ENCODE data around the gene LAMTOR5. TPM values are rescaled to one million over a fixed set of nuclear protein-coding genes. Genes with fewer than 3 reads are reported as not detected.
A peak's percentile ranks its signal among the peaks of the same experiment; 100 is the strongest.

Gene LAMTOR5
- total and polyA plus RNA-seq, 7 experiments from 2014 or later: 63.3 to 238 (median 87.5) TPM

GRCh38 chr1:110385369-110385768 is 22.1 kb downstream of the LAMTOR5 start:
- Mint-ChIP-seq H3K4me1 (peaks cover 0 to 30% (median 24%) of the 10 kb centered on the region in 7 donors), H3K4me3 (no peak overlapping the region), H3K27ac (peak overlapping the region in 2 of 9 donors; percentile 42 to 83), H3K36me3 (peaks cover 0 to 12% (median 0%) of the 10 kb centered on the region in 5 donors), H3K9me3 (no peaks in the 10 kb centered on the region), H3K27me3 (no peaks in the 10 kb centered on the region)
- ChIA-PET POLR2A (no interaction called here), CTCF (no interaction called here)
- Histone ChIP-seq H3K4me3 (ENCODE audit: low read length) (no peak overlapping the region), H3K27ac (ENCODE audit: low read depth, low read length) (no peak overlapping the region), H3K27me3 (ENCODE audit: control insufficient read depth in 2 of 2, insufficient read depth in 2 of 2, low read length in 2 of 2) (no peaks in the 10 kb centered on the region), H3K9me3 (ENCODE audit: control insufficient read depth in 2 of 3, low read length in 3 of 3) (no peaks in the 10 kb centered on the region), H3K4me1 (ENCODE audit: control insufficient read depth in 2 of 2, insufficient read depth in 2 of 2, low read length in 2 of 2) (peaks cover 0 to 7% of the 10 kb centered on the region in 2 donors), H3K36me3 (ENCODE audit: control insufficient read depth in 2 of 3, insufficient read depth in 3 of 3, low read length in 3 of 3) (no peaks in the 10 kb centered on the region)
- intact Hi-C loops (cut with micrococcal nuclease): no loop called here
- no peak for ATAC-seq
- no peak for DNase-seq

DNA sequence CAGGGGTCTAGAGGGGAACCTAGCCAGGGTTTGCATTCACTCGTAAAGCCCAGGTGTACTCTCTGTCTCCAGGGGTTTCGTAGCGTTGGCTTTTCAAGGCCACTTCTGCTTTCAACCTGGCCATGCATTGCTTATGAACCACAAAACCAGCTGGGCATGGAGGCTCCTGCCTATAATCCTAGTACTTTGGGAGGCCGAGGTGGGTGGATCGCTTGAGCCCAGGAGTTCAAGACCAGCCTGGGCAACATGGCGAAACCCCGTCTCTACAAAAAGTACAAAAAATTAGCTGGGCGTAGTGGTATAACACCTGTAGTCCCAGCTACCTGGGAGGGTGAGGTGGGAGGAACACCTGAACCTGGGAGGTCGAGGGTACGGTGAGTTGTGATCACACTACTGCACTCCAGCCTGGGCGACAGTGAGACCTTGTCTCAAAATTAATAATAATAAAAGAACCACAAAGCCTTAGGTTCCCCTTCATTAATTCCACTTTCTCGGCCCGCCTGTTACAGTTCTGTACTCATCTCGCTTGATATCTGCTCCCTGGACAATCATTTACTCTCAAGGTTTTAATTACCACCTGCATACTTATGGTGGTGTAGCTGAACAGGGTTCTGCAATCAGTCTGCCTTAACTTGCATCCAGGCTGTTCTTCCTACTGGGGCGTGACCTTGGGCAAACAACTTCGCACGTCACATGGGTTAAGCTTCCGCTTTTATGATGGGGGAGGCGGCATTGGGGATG is 22.7 kb downstream of the LAMTOR5 start:
- H3K36me3 Mint-ChIP-seq: peaks cover 0 to 14% (median 0%) of the 10 kb centered on the region in 5 donors
- CTCF ChIA-PET: no interaction called here
- peak; percentile 47 for ATAC-seq

GRCh38 chr1:110383251-110383990 is 24.1 kb downstream of the LAMTOR5 start:
- Histone ChIP-seq H3K4me1 (ENCODE audit: control insufficient read depth in 2 of 2, insufficient read depth in 2 of 2, low read length in 2 of 2) (peaks cover 0 to 7% of the 10 kb centered on the region in 2 donors), H3K4me3 (ENCODE audit: low read length) (no peak overlapping the region), H3K27ac (ENCODE audit: low read depth, low read length) (peak overlapping the region; percentile 43), H3K36me3 (ENCODE audit: control insufficient read depth in 2 of 3, insufficient read depth in 3 of 3, low read length in 3 of 3) (no peaks in the 10 kb centered on the region), H3K9me3 (ENCODE audit: control insufficient read depth in 2 of 3, low read length in 3 of 3) (no peaks in the 10 kb centered on the region), H3K27me3 (ENCODE audit: control insufficient read depth in 2 of 2, insufficient read depth in 2 of 2, low read length in 2 of 2) (no peaks in the 10 kb centered on the region)
- H3K4me1 Mint-ChIP-seq: peaks cover 0 to 30% (median 24%) of the 10 kb centered on the region in 7 donors
- DNase-seq: peak in 4 of 9 donors; percentile 1 to 19 (median 12)
- peaks cover 0 to 20% (median 5%) of the 10 kb centered on the region in 5 donors for H3K36me3 Mint-ChIP-seq
- H3K27me3 Mint-ChIP-seq: no peaks in the 10 kb centered on the region
- ChIA-PET CTCF (interaction anchor here (0.6 to 1.0 kb wide), 2 partner anchors 13 to 177 kb away, joined by 3 to 6 read pairs; no protein-coding TSS in a partner anchor), POLR2A (interaction anchor here (0.7 to 1.2 kb wide), 3 partner anchors 25 to 173 kb away, joined by 3 to 4 read pairs (median 3); partner anchors contain the start of gene RBM15)
- peak overlapping the region; percentile 76 to 94 (median 88) for H3K27ac Mint-ChIP-seq
- intact Hi-C loops (cut with micrococcal nuclease): no loop called here
- H3K9me3 Mint-ChIP-seq: no peaks in the 10 kb centered on the region
- H3K4me3 Mint-ChIP-seq: peak overlapping the region in 9 of 10 donors; percentile 43 to 85 (median 76)
- ATAC-seq: no peak

More for the DNA sequence above, 22.7 kb downstream of the LAMTOR5 start:
- H3K27me3 ChIP-seq (ENCODE audit: control insufficient read depth in 2 of 2, insufficient read depth in 2 of 2, low read length in 2 of 2): no peaks in the 10 kb centered on the region
- intact Hi-C loops (cut with micrococcal nuclease): no loop called here
- H3K4me3 ChIP-seq (ENCODE audit: low read length): no peak overlapping the region
- H3K4me1 Mint-ChIP-seq: peaks cover 0 to 30% (median 24%) of the 10 kb centered on the region in 7 donors
- no peaks in the 10 kb centered on the region for H3K9me3 Mint-ChIP-seq
- peak overlapping the region; percentile 39 to 94 (median 88) for H3K27ac Mint-ChIP-seq
- peaks cover 0 to 7% of the 10 kb centered on the region in 2 donors for H3K4me1 ChIP-seq (ENCODE audit: control insufficient read depth in 2 of 2, insufficient read depth in 2 of 2, low read length in 2 of 2)
- DNase-seq: no peak
- no peak overlapping the region for H3K27ac ChIP-seq (ENCODE audit: low read depth, low read length)
- H3K36me3 ChIP-seq (ENCODE audit: control insufficient read depth in 2 of 3, insufficient read depth in 3 of 3, low read length in 3 of 3): no peaks in the 10 kb centered on the region
- H3K27me3 Mint-ChIP-seq: no peaks in the 10 kb centered on the region
- POLR2A ChIA-PET: interaction anchor here (1.1 kb wide), 1 partner anchor 46 kb away, joined by 3 read pairs; no protein-coding TSS in a partner anchor
- no peaks in the 10 kb centered on the region for H3K9me3 ChIP-seq (ENCODE audit: control insufficient read depth in 2 of 3, low read length in 3 of 3)
- peak overlapping the region in 3 of 10 donors; percentile 70 to 85 (median 76) for H3K4me3 Mint-ChIP-seq

- H3K27ac ChIP-seq (ENCODE audit: low read depth, low read length): no peak overlapping the region
Measured at GRCh38 chr1:110380672-110381283, 26.7 kb downstream of the LAMTOR5 start.

DNA sequence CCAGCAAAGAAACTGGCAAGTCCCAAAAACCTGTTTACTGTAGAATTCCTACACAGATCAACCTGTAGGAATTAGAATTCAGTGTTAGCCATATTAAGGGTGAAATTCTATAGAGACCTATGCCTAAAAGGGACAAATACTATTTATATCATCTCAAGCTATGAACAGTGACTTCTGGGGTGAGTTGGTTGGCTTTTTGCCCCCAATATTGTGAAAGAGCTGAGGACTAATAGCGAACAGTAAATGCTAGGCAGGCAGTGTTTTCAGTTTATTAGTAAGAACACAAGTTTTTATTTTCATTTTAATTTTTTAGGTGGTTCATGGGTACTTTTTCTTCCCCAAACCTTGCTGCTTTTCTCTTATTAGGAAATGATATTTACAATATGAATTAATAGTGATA is 32.0 kb downstream of the LAMTOR5 start:
- no peaks in the 10 kb centered on the region for H3K27me3 Mint-ChIP-seq
- ChIA-PET CTCF (no interaction called here), POLR2A (interaction anchor here (0.6 kb wide), 1 partner anchor 1286 kb away, joined by 4 read pairs; no protein-coding TSS in a partner anchor)
- peaks cover 0 to 7% (median 0%) of the 10 kb centered on the region in 7 donors for H3K4me1 Mint-ChIP-seq
- peak overlapping the region in 2 of 9 donors; percentile 25 to 34 for H3K27ac Mint-ChIP-seq
- no peaks in the 10 kb centered on the region for H3K9me3 Mint-ChIP-seq
- Histone ChIP-seq H3K27me3 (ENCODE audit: control insufficient read depth in 2 of 2, insufficient read depth in 2 of 2, low read length in 2 of 2) (no peaks in the 10 kb centered on the region), H3K27ac (ENCODE audit: low read depth, low read length) (no peak overlapping the region), H3K4me1 (ENCODE audit: control insufficient read depth in 2 of 2, insufficient read depth in 2 of 2, low read length in 2 of 2) (no peaks in the 10 kb centered on the region), H3K4me3 (ENCODE audit: low read length) (no peak overlapping the region), H3K36me3 (ENCODE audit: control insufficient read depth in 2 of 3, insufficient read depth in 3 of 3, low read length in 3 of 3) (peaks cover 0 to 4% (median 0%) of the 10 kb centered on the region in 3 experiments), H3K9me3 (ENCODE audit: control insufficient read depth in 2 of 3, low read length in 3 of 3) (no peaks in the 10 kb centered on the region)
- no peak overlapping the region for H3K4me3 Mint-ChIP-seq
- ATAC-seq (no peak), DNase-seq (no peak)
- H3K36me3 Mint-ChIP-seq: peaks cover 5 to 26% (median 9%) of the 10 kb centered on the region in 5 donors
- intact Hi-C loops (cut with micrococcal nuclease): no loop called here

More at GRCh38 chr1:110380672-110381283, 26.7 kb downstream of the LAMTOR5 start:
- H3K4me1 ChIP-seq (ENCODE audit: control insufficient read depth in 2 of 2, insufficient read depth in 2 of 2, low read length in 2 of 2): peaks cover 0 to 7% of the 10 kb centered on the region in 2 donors
- POLR2A ChIA-PET: no interaction called here
- intact Hi-C loops (cut with micrococcal nuclease): no loop called here
- Mint-ChIP-seq H3K4me1 (peaks cover 0 to 28% (median 24%) of the 10 kb centered on the region in 7 donors), H3K36me3 (peaks cover 0 to 21% (median 9%) of the 10 kb centered on the region in 5 donors), H3K27ac (peak overlapping the region in 1 of 9 donors; percentile 8), H3K27me3 (no peaks in the 10 kb centered on the region), H3K4me3 (no peak overlapping the region), H3K9me3 (no peaks in the 10 kb centered on the region)
- H3K4me3 ChIP-seq (ENCODE audit: low read length): no peak overlapping the region
- DNase-seq (no peak), ATAC-seq (peak; percentile 24)
- CTCF ChIA-PET: interaction anchor here (0.7 kb wide), 1 partner anchor 173 kb away, joined by 3 read pairs; no protein-coding TSS in a partner anchor
- no peaks in the 10 kb centered on the region for H3K9me3 ChIP-seq (ENCODE audit: control insufficient read depth in 2 of 3, low read length in 3 of 3)
- no peaks in the 10 kb centered on the region for H3K27me3 ChIP-seq (ENCODE audit: control insufficient read depth in 2 of 2, insufficient read depth in 2 of 2, low read length in 2 of 2)
- H3K36me3 ChIP-seq (ENCODE audit: control insufficient read depth in 2 of 3, insufficient read depth in 3 of 3, low read length in 3 of 3): no peaks in the 10 kb centered on the region

- Mint-ChIP-seq H3K27ac (peak overlapping the region in 1 of 9 donors; percentile 12), H3K27me3 (no peaks in the 10 kb centered on the region), H3K36me3 (peaks cover 0 to 10% (median 4%) of the 10 kb centered on the region in 5 donors), H3K9me3 (no peaks in the 10 kb centered on the region), H3K4me3 (no peak overlapping the region), H3K4me1 (peaks cover 0 to 5% (median 0%) of the 10 kb centered on the region in 7 donors)
- peaks cover 0 to 15% (median 4%) of the 10 kb centered on the region in 3 experiments for H3K36me3 ChIP-seq (ENCODE audit: control insufficient read depth in 2 of 3, insufficient read depth in 3 of 3, low read length in 3 of 3)
- DNase-seq: no peak
- POLR2A ChIA-PET: no interaction called here
- CTCF ChIA-PET: interaction anchor here (1.1 kb wide), 1 partner anchor 12 kb away, joined by 3 read pairs; no protein-coding TSS in a partner anchor
- no peak overlapping the region for H3K27ac ChIP-seq (ENCODE audit: low read depth, low read length)
- ATAC-seq: no peak
- H3K9me3 ChIP-seq (ENCODE audit: control insufficient read depth in 2 of 3, low read length in 3 of 3): no peaks in the 10 kb centered on the region
- H3K4me3 ChIP-seq (ENCODE audit: low read length): no peak overlapping the region
- H3K27me3 ChIP-seq (ENCODE audit: control insufficient read depth in 2 of 2, insufficient read depth in 2 of 2, low read length in 2 of 2): no peaks in the 10 kb centered on the region
- intact Hi-C loops (cut with micrococcal nuclease): no loop called here
- no peaks in the 10 kb centered on the region for H3K4me1 ChIP-seq (ENCODE audit: control insufficient read depth in 2 of 2, insufficient read depth in 2 of 2, low read length in 2 of 2)
Measured at GRCh38 chr1:110370827-110371226, 36.7 kb downstream of the LAMTOR5 start.
